ENCODE measurements around the gene HOXB2. TPM values are rescaled to one million over a fixed set of nuclear protein-coding genes. Genes with fewer than 3 reads are reported as not detected.

Gene HOXB2
- total RNA-seq, 3 donors from 2014 or later: 0.93 to 32.4 (median 3.3) TPM

GRCh38 chr17:48503747-48504146, 41.2 kb downstream of the HOXB2 start:
- Histone ChIP-seq H3K36me3 (ENCODE audit: low read depth) (no peaks in the 10 kb centered on the region), H3K9me3 (no peaks in the 10 kb centered on the region), H3K4me3 (no peak overlapping the region), H3K4me1 (ENCODE audit: low read depth) (peaks cover 6% of the 10 kb centered on the region)
- DNase-seq (no peak), ATAC-seq (no peak)
- intact Hi-C loops (cut with DNase I, micrococcal nuclease): no loop called here
- TF ChIP-seq CTCF (IDR thresholded peaks at IDR 0.05): no peak

- Histone ChIP-seq H3K36me3 (ENCODE audit: low read depth) (no peaks in the 10 kb centered on the region), H3K4me3 (no peak overlapping the region), H3K9me3 (no peaks in the 10 kb centered on the region), H3K4me1 (ENCODE audit: low read depth) (peaks cover 6% of the 10 kb centered on the region)
- TF ChIP-seq CTCF (IDR thresholded peaks at IDR 0.05): no peak
- DNase-seq (no peak), ATAC-seq (no peak)
- intact Hi-C loops (cut with DNase I, micrococcal nuclease): no loop called here
Observed at GRCh38 chr17:48502901-48503300, 42.0 kb downstream of the HOXB2 start.

- DNase-seq: no peak
- intact Hi-C loops (cut with DNase I, micrococcal nuclease): no loop called here
- no peak overlapping the region for H3K4me3 ChIP-seq
- no peak for ATAC-seq
- H3K4me1 ChIP-seq (ENCODE audit: low read depth): peaks cover 6% of the 10 kb centered on the region
- H3K9me3 ChIP-seq: no peaks in the 10 kb centered on the region
- no peaks in the 10 kb centered on the region for H3K36me3 ChIP-seq (ENCODE audit: low read depth)
- no peak for TF ChIP-seq CTCF (IDR thresholded peaks at IDR 0.05)
Observed at GRCh38 chr17:48502312-48502711, 42.6 kb downstream of the HOXB2 start.

GRCh38 chr17:48500435-48501426, 44.2 kb downstream of the HOXB2 start:
- peak in 2 of 3 donors; percentile 26 to 31 for DNase-seq
- no peak for TF ChIP-seq CTCF (IDR thresholded peaks at IDR 0.05)
- Histone ChIP-seq H3K4me3 (no peak overlapping the region), H3K9me3 (no peaks in the 10 kb centered on the region), H3K36me3 (ENCODE audit: low read depth) (no peaks in the 10 kb centered on the region), H3K4me1 (ENCODE audit: low read depth) (peaks cover 6% of the 10 kb centered on the region)
- intact Hi-C loops (cut with DNase I, micrococcal nuclease): no loop called here
- ATAC-seq: peak; percentile 7

DNA sequence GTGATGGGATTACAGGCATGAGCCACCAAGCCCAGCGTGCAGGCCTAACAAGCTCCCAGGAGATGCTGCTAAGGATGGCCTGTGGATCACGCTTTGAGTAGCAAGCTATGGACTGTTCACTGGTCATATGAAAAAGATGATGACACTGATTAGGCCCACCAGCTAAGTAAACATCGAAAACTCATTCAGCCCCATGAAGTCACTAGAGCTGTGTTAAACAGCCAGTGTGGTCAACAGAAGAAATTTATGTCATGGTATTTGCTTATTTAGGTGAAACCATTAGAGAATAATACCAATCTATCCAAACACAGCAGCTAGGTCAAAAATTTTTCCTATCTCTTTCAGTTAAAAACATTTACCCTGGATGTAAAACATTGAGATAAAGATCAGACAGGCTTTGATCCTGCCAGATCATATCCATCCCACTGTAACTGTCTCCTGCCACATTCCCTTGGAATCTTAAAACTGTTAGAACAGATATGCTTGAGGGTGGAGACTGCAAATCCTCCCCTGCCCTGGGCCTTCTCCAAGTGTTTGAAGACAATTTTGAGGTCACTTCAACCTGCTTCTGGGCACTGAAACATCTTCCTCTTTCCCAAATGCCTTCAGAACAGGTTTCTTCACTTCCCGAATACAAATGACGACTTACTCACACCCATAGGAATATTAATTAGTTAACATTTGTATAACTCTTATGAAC, 45.0 kb downstream of the HOXB2 start:
- Histone ChIP-seq H3K4me1 (ENCODE audit: low read depth) (no peaks in the 10 kb centered on the region), H3K4me3 (no peak overlapping the region), H3K36me3 (ENCODE audit: low read depth) (no peaks in the 10 kb centered on the region), H3K9me3 (no peaks in the 10 kb centered on the region)
- ATAC-seq (no peak), DNase-seq (no peak)
- intact Hi-C loops (cut with DNase I, micrococcal nuclease): no loop called here
- no peak for TF ChIP-seq CTCF (IDR thresholded peaks at IDR 0.05)

Data from mucosa of descending colon (tissue), 3 donors.